H1 (cell line): ENCODE results near the gene TCEA2.

Experiments
- CHD2 ChIP-seq: IDR thresholded peaks from 2 replicates; pipeline ENCODE4 v1.6.1; 2012; ENCODE audit warnings: low read length, improper control_type of control experiment
- POU5F1 ChIP-seq: IDR thresholded peaks from 2 replicates; pipeline ENCODE4 v1.6.1; 2011; ENCODE audit warnings: low read depth, mild to moderate bottlenecking, low read length, moderate library complexity
- SP2 ChIP-seq: IDR thresholded peaks from 2 replicates; pipeline ENCODE4 v1.6.1; 2012; ENCODE audit warnings: mild to moderate bottlenecking, low read length, inconsistent platforms

- TF ChIP-seq SP2 (no peak), CHD2 (no peak), POU5F1 (no peak)
Measured at GRCh38 chr20:64080013-64080812, 17.2 kb downstream of the TCEA2 start, which contains the start of gene OPRL1.
